SK-N-MC (cell line): ENCODE measurements around the gene PYDC1.

Source experiments
- EZH2 ChIP-seq: fragments of 200-600 bp; sonication (generic); IDR thresholded peaks from one replicate; pipeline ENCODE4 v1.6.1; 2017; ENCODE audit warnings: antibody characterized with exemption
- POLR2AphosphoS5 ChIP-seq: IDR thresholded peaks from 2 replicates; pipeline ENCODE4 v1.6.1; 2012; ENCODE audit warnings: mild to moderate bottlenecking, low read depth, low read length, borderline replicate concordance

- TF ChIP-seq POLR2AphosphoS5 (no peak), EZH2 (no peak)
Observed at GRCh38 chr16:31190061-31190460, 26.9 kb downstream of the PYDC1 start.
